HepG2 (cell line): ENCODE measurements around the gene RWDD4. TPM values are rescaled to one million over a fixed set of nuclear protein-coding genes. Genes with fewer than 3 reads are reported as not detected.

Experiments used
- ATAC-seq: fragments of 200-7000 bp; cut with Tn5 transposase; 3 replicates; pipeline ENCODE4 v1.9.1; 2020; ENCODE audit warnings: mild to moderate bottlenecking, moderate library complexity
- BruUV-seq: library from RNA; stranded (reverse); fragments of 400-500 nt; replicated peaks from 2 replicates; lab custom pipeline; 2021; lab: Mats Ljungman, UMichigan
- CTCF ChIA-PET: fragments of 300-600 bp; formaldehyde crosslinking; extraction: SDS; loops from one replicate; lab custom pipeline; 2021; ENCODE audit warnings: low total read pairs, inconsistent platforms, low intra/inter-chr PET ratio; lab: Yijun Ruan, JAX
- POLR2A ChIA-PET: fragments of 350-600 bp; sonication (Branson Sonifier 250); formaldehyde crosslinking; loops from one replicate; lab custom pipeline; 2020; ENCODE audit warnings: antibody characterized with exemption, inconsistent platforms; lab: Yijun Ruan, JAX
- DNase-seq: peaks from one replicate; pipeline ENCODE4 v3.0.0-alpha.2; 2015; ENCODE audit warnings: low spot score
- FAIRE-seq: peaks from 3 replicates; lab custom pipeline; 2011; peaks lifted over from hg19 to GRCh38; lab: Jason Lieb, UNC
- H2AFZ ChIP-seq: one replicate; pipeline ENCODE4 v1.6.1; 2011; ENCODE audit warnings: low read length, inconsistent platforms
- H3K27ac ChIP-seq: fragments of 300-600 bp; 3 replicates; pipeline ENCODE4 v1.8.0; 2011; ENCODE audit warnings: mixed run types, mild to moderate bottlenecking, mixed read lengths, low read length, inconsistent platforms; ENCODE audit not compliant: insufficient read depth; ENCODE audit errors: extremely low read length
- H3K27me3 ChIP-seq, 2 experiments: fragments of 200-600 bp in 1 of 2; 2 replicates in 1 of 2; 3 replicates in 1 of 2; pipeline versions ENCODE4 v1.6.0 to v1.8.0; 2011; ENCODE audit warnings: low read length in 2 of 2, mild to moderate bottlenecking in 2 of 2, moderate library complexity in 2 of 2, inconsistent platforms in 1 of 2; ENCODE audit not compliant: insufficient read depth in 2 of 2, control insufficient read depth in 1 of 2
- H3K36me3 ChIP-seq, 2 experiments: fragments of 200-600 bp in 1 of 2; replicated peaks in 1 of 2; 2 replicates in 1 of 2; 3 replicates in 1 of 2; pipeline versions ENCODE4 v1.5.1 to v1.8.0; 2011; ENCODE audit warnings: low read length in 2 of 2, inconsistent platforms in 1 of 2; ENCODE audit not compliant: insufficient read depth in 2 of 2, control insufficient read depth in 1 of 2
- H3K4me1 ChIP-seq: 2 replicates; pipeline ENCODE4 v1.5.1; 2012; ENCODE audit warnings: low read length, inconsistent platforms; ENCODE audit not compliant: insufficient read depth
- H3K4me2 ChIP-seq: 2 replicates; pipeline ENCODE4 v1.6.0; 2011; ENCODE audit warnings: low read depth, low read length, inconsistent platforms
- H3K4me3 ChIP-seq, 3 experiments: fragments of 200-600 bp in 1 of 3; sonication (generic), shearing (Covaris generic) in 1 of 3; replicated peaks in 1 of 3; 2 replicates each; pipeline ENCODE4 v1.5.1; 2011 to 2016; ENCODE audit warnings: low read length in 3 of 3, inconsistent platforms in 2 of 3, low read depth in 2 of 3, mild to moderate bottlenecking in 2 of 3, control low read depth in 1 of 3, mixed read lengths in 1 of 3; ENCODE audit not compliant: insufficient read depth in 1 of 3
- H3K79me2 ChIP-seq: one replicate; pipeline ENCODE4 v1.6.1; 2011; ENCODE audit warnings: low read length, inconsistent platforms; ENCODE audit not compliant: insufficient read depth
- H3K9ac ChIP-seq: 2 replicates; pipeline ENCODE4 v1.6.0; 2011; ENCODE audit warnings: mild to moderate bottlenecking, low read depth, low read length, inconsistent platforms; ENCODE audit not compliant: insufficient read depth
- H3K9me3 ChIP-seq: 2 replicates; pipeline ENCODE4 v1.5.1; 2012; ENCODE audit warnings: mild to moderate bottlenecking, low read length
- H4K20me1 ChIP-seq: 2 replicates; pipeline ENCODE4 v1.6.0; 2011; ENCODE audit warnings: inconsistent platforms, mild to moderate bottlenecking, low read length, moderate library complexity; ENCODE audit not compliant: insufficient read depth
- BHLHE40 ChIP-seq: IDR thresholded peaks from 2 replicates; pipeline ENCODE4 v1.6.1; 2011; ENCODE audit warnings: low read length, improper control_type of control experiment
- KDM5B ChIP-seq: sonication (generic); formaldehyde crosslinking; IDR thresholded peaks from 2 replicates; pipeline ENCODE4 v1.4.0; 2020; ENCODE audit warnings: missing genetic modification reagents, mild to moderate bottlenecking, borderline replicate concordance
- TBX3 ChIP-seq: fragments of 450-650 bp; IDR thresholded peaks from 2 replicates; pipeline ENCODE4 v1.6.1; 2017; ENCODE audit warnings: antibody characterized with exemption, mild to moderate bottlenecking, inconsistent platforms, borderline replicate concordance
- ZNF18 ChIP-seq: sonication (generic); formaldehyde crosslinking; IDR thresholded peaks from 2 replicates; pipeline ENCODE4 v1.8.0; 2022; ENCODE audit warnings: mild to moderate bottlenecking, missing genetic modification reagents; ENCODE audit not compliant: insufficient replicate concordance
- ZNF496 ChIP-seq: sonication (generic); formaldehyde crosslinking; IDR thresholded peaks from 2 replicates; pipeline ENCODE4 v1.8.1; 2023; ENCODE audit warnings: mild to moderate bottlenecking, moderate library complexity, missing genetic modification reagents; ENCODE audit not compliant: insufficient replicate concordance
- ZNF503 ChIP-seq: sonication (generic); formaldehyde crosslinking; IDR thresholded peaks from 2 replicates; pipeline ENCODE4 v1.4.0; 2020; ENCODE audit warnings: missing genetic modification reagents
- ZNF780A ChIP-seq: sonication (generic); formaldehyde crosslinking; IDR thresholded peaks from 2 replicates; pipeline ENCODE4 v1.8.0; 2022; ENCODE audit warnings: mild to moderate bottlenecking, missing genetic modification reagents, moderate library complexity
- WGBS: methylation state at CpG from one replicate; pipeline ENCODE4 v1.1.6; 2017; ENCODE audit warnings: low lambda C conversion rate; 5-methylcytosine and 5-hydroxymethylcytosine counted together
- in situ Hi-C: cut with HindIII; loops from 2 replicates; pipeline ENCODE4 v1.10.0; 2017; ENCODE audit warnings: low pct_unique_long_range_greater_than_20kb; ENCODE audit not compliant: extremely low pct_ligation_motif_present
- intact Hi-C: fragments of 100-400 bp; cut with micrococcal nuclease; formaldehyde crosslinking; loops from one replicate; pipeline ENCODE4 v1.10.0; 2022; ENCODE audit not compliant: unreplicated experiment
- polyA plus RNA-seq, 8 experiments: library from polyadenylated mRNA; depleted of rRNA in 3 of 8; stranded (reverse) in 7 of 8; unstranded in 1 of 8; fragments of >200 nt; fragmentation: Illumina TruSeq in 4 of 8; extraction: Trizol in 4 of 8; gene quantifications; 2 replicates each; pipeline versions ENCODE4 v1.2.1 to v1.2.3, GENCODE V29; 2011 to 2016; ENCODE audit warnings: low read depth in 4 of 8, missing spikeins in 1 of 8, mixed read lengths in 1 of 8; ENCODE audit not compliant: insufficient read depth in 1 of 8
- total RNA-seq, 5 experiments: library from RNA; depleted of rRNA; stranded (reverse); fragments of >200 nt; fragmentation: Illumina TruSeq; extraction: Trizol; gene quantifications; 2 replicates each; pipeline ENCODE4 v1.2.3, GENCODE V29; 2016; ENCODE audit warnings: low read depth in 1 of 5
- TF ChIP-seq, protein P1 (sequence below): sonication (generic); formaldehyde crosslinking; IDR thresholded peaks from 2 replicates; pipeline ENCODE4 v1.5.0; 2020; ENCODE audit warnings: mild to moderate bottlenecking, missing genetic modification reagents, borderline replicate concordance
- TF ChIP-seq, protein P2 (sequence below): sonication (generic); formaldehyde crosslinking; IDR thresholded peaks from 2 replicates; pipeline ENCODE4 v1.5.0; 2020; ENCODE audit warnings: mild to moderate bottlenecking, missing genetic modification reagents, moderate library complexity

The RWDD4 gene
- total and polyA plus RNA-seq, 2 of the 13 experiments (the other 11 are each of a cell fraction or from before 2014, with no cell fraction given): 10.2 to 25.4 TPM

- no peak overlapping the region for H2AFZ ChIP-seq
- H3K27me3 ChIP-seq: peaks cover 0 to 1% of the 10 kb centered on the region in 2 experiments; a peak in 1 of 5 replicates
- BruUV-seq: no TSS peak
- WGBS: 55% methylated on average over 6 of the region's 6 CpGs
- no peaks in the 10 kb centered on the region for H3K79me2 ChIP-seq
- DNase-seq: no peak
- 0 out of 2 replicates have a peak overlapping the region, but pooled peaks have one; percentile 12 for H3K4me2 ChIP-seq
- in situ Hi-C loops (loop anchor here (5.0 kb wide), 1 partner anchor 130 kb away; no protein-coding TSS in a partner anchor), intact Hi-C loops (loop anchor here (1.0 kb wide), 1 partner anchor 17 kb away; no protein-coding TSS in a partner anchor)
- ChIA-PET CTCF (interaction anchor here (1.5 kb wide), 1 partner anchor 130 kb away, joined by 10 read pairs; no protein-coding TSS in a partner anchor), POLR2A (interaction anchor here (0.7 kb wide), 1 partner anchor 97 kb away, joined by 3 read pairs; no protein-coding TSS in a partner anchor)
- ATAC-seq: no peak
- no peaks in the 10 kb centered on the region for H3K9me3 ChIP-seq
- H3K27ac ChIP-seq: no peak overlapping the region
- no peaks in the 10 kb centered on the region for H4K20me1 ChIP-seq
- FAIRE-seq: peak; percentile 64
- H3K9ac ChIP-seq: no peak overlapping the region
- H3K4me1 ChIP-seq: peaks cover 13% of the 10 kb centered on the region
- H3K36me3 ChIP-seq: no peaks in the 10 kb centered on the region
- H3K4me3 ChIP-seq: no peak overlapping the region
- TF ChIP-seq, protein P1, sequence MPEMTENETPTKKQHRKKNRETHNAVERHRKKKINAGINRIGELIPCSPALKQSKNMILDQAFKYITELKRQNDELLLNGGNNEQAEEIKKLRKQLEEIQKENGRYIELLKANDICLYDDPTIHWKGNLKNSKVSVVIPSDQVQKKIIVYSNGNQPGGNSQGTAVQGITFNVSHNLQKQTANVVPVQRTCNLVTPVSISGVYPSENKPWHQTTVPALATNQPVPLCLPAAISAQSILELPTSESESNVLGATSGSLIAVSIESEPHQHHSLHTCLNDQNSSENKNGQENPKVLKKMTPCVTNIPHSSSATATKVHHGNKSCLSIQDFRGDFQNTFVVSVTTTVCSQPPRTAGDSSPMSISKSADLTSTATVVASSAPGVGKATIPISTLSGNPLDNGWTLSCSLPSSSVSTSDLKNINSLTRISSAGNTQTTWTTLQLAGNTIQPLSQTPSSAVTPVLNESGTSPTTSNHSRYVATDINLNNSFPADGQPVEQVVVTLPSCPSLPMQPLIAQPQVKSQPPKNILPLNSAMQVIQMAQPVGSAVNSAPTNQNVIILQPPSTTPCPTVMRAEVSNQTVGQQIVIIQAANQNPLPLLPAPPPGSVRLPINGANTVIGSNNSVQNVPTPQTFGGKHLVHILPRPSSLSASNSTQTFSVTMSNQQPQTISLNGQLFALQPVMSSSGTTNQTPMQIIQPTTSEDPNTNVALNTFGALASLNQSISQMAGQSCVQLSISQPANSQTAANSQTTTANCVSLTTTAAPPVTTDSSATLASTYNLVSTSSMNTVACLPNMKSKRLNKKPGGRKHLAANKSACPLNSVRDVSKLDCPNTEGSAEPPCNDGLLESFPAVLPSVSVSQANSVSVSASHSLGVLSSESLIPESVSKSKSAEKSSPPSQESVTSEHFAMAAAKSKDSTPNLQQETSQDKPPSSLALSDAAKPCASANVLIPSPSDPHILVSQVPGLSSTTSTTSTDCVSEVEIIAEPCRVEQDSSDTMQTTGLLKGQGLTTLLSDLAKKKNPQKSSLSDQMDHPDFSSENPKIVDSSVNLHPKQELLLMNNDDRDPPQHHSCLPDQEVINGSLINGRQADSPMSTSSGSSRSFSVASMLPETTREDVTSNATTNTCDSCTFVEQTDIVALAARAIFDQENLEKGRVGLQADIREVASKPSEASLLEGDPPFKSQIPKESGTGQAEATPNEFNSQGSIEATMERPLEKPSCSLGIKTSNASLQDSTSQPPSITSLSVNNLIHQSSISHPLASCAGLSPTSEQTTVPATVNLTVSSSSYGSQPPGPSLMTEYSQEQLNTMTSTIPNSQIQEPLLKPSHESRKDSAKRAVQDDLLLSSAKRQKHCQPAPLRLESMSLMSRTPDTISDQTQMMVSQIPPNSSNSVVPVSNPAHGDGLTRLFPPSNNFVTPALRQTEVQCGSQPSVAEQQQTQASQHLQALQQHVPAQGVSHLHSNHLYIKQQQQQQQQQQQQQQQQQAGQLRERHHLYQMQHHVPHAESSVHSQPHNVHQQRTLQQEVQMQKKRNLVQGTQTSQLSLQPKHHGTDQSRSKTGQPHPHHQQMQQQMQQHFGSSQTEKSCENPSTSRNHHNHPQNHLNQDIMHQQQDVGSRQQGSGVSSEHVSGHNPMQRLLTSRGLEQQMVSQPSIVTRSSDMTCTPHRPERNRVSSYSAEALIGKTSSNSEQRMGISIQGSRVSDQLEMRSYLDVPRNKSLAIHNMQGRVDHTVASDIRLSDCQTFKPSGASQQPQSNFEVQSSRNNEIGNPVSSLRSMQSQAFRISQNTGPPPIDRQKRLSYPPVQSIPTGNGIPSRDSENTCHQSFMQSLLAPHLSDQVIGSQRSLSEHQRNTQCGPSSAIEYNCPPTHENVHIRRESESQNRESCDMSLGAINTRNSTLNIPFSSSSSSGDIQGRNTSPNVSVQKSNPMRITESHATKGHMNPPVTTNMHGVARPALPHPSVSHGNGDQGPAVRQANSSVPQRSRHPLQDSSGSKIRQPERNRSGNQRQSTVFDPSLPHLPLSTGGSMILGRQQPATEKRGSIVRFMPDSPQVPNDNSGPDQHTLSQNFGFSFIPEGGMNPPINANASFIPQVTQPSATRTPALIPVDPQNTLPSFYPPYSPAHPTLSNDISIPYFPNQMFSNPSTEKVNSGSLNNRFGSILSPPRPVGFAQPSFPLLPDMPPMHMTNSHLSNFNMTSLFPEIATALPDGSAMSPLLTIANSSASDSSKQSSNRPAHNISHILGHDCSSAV (CRISPR knock-in tag): no peak
- TF ChIP-seq TBX3 (no peak), ZNF503 (CRISPR knock-in tag) (no peak), KDM5B (no peak), ZNF496 (CRISPR knock-in tag) (no peak), ZNF18 (CRISPR knock-in tag) (no peak), BHLHE40 (no peak), ZNF780A (CRISPR knock-in tag) (no peak)
- TF ChIP-seq, protein P2, sequence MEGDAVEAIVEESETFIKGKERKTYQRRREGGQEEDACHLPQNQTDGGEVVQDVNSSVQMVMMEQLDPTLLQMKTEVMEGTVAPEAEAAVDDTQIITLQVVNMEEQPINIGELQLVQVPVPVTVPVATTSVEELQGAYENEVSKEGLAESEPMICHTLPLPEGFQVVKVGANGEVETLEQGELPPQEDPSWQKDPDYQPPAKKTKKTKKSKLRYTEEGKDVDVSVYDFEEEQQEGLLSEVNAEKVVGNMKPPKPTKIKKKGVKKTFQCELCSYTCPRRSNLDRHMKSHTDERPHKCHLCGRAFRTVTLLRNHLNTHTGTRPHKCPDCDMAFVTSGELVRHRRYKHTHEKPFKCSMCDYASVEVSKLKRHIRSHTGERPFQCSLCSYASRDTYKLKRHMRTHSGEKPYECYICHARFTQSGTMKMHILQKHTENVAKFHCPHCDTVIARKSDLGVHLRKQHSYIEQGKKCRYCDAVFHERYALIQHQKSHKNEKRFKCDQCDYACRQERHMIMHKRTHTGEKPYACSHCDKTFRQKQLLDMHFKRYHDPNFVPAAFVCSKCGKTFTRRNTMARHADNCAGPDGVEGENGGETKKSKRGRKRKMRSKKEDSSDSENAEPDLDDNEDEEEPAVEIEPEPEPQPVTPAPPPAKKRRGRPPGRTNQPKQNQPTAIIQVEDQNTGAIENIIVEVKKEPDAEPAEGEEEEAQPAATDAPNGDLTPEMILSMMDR (CRISPR knock-in tag): peak; percentile 45
These were observed 56.4 kb downstream of the RWDD4 start for GRCh38 chr4:183602557-183603027.
